Measurements from ENCODE around the gene ICE1.
A peak's percentile ranks its signal among the peaks of the same experiment; 100 is the strongest.
"Not testable (repeated sequence)": the region's sequence is repeated elsewhere in the genome, so short reads cannot be mapped to it uniquely, and the experiment has no call there.

ICE1 gene

GRCh38 chr5:5401095-5401494 lies 21.4 kb upstream of the ICE1 start:
- no peak for DNase-seq

GRCh38 chr5:5403741-5404140 lies 18.7 kb upstream of the ICE1 start:
- no peak for DNase-seq

GRCh38 chr5:5404381-5404780 lies 18.1 kb upstream of the ICE1 start:
- DNase-seq: no peak

- no peak for DNase-seq
Observed at GRCh38 chr5:5405441-5405840, 17.0 kb upstream of the ICE1 start.

GRCh38 chr5:5407924-5408323 lies 14.6 kb upstream of the ICE1 start:
- no peak for DNase-seq

- DNase-seq: peak in 1 of 2 donors; percentile 13
Observed at GRCh38 chr5:5409151-5409810, 13.2 kb upstream of the ICE1 start.

GRCh38 chr5:5413856-5414255 lies 8.6 kb upstream of the ICE1 start:
- not testable (repeated sequence) for DNase-seq

- no peak for DNase-seq
Observed at GRCh38 chr5:5414999-5415398, 7.5 kb upstream of the ICE1 start.

GRCh38 chr5:5416733-5417132 lies 5.7 kb upstream of the ICE1 start:
- DNase-seq: no peak

GRCh38 chr5:5418006-5418405 lies 4.5 kb upstream of the ICE1 start:
- DNase-seq: no peak

GRCh38 chr5:5418764-5419163 lies 3.7 kb upstream of the ICE1 start:
- no peak for DNase-seq

- DNase-seq: peak in 1 of 2 donors; percentile 29
Observed at GRCh38 chr5:5419291-5420210, 2.9 kb upstream of the ICE1 start.

GRCh38 chr5:5420251-5420650 lies 2.2 kb upstream of the ICE1 start:
- DNase-seq: no peak

GRCh38 chr5:5421149-5421960 lies 1.1 kb upstream of the ICE1 start:
- peak in 1 of 2 donors; percentile 43 for DNase-seq

GRCh38 chr5:5422819-5423515 lies 490 bp downstream of the ICE1 start:
- no peak for DNase-seq

GRCh38 chr5:5423586-5423985 lies 1.1 kb downstream of the ICE1 start:
- no peak for DNase-seq

- DNase-seq: no peak
Observed at GRCh38 chr5:5424736-5425135, 2.3 kb downstream of the ICE1 start.

- DNase-seq: no peak
Observed at GRCh38 chr5:5430136-5430535, 7.7 kb downstream of the ICE1 start.

- no peak for DNase-seq
Observed at GRCh38 chr5:5432020-5432707, 9.7 kb downstream of the ICE1 start.

GRCh38 chr5:5436203-5436760 lies 13.8 kb downstream of the ICE1 start:
- no peak for DNase-seq

Data from CD4-positive, alpha-beta T cell treated with Interferon alpha-2 for 1 hour (primary cell).